Measurements from ENCODE around the gene NAP1L1. TPM values are rescaled to one million over a fixed set of nuclear protein-coding genes. Genes with fewer than 3 reads are reported as not detected.

Gene NAP1L1
- total RNA-seq, 1 experiment from 2014 or later, result 837 TPM

GRCh38 chr12:76013603-76014002, 70.9 kb downstream of the NAP1L1 start:
- BruUV-seq (replicated peaks), result no TSS peak
- ChIA-PET CTCF (no interaction called here), POLR2A (ENCODE audit: low non-redundant PET) (interaction anchor here (0.6 kb wide), 1 partner anchor 383 kb away, joined by 6 read pairs; no protein-coding TSS in a partner anchor)
- Histone ChIP-seq H3K27ac (ENCODE audit: low read depth, low read length, poor library complexity, severe bottlenecking) (no peak overlapping the region), H3K9me3 (ENCODE audit: low read depth, low read length, poor library complexity, severe bottlenecking) (no peaks in the 10 kb centered on the region), H3K4me3 (ENCODE audit: low read depth, low read length, poor library complexity, severe bottlenecking) (no peak overlapping the region), H3K27me3 (replicated peaks; ENCODE audit: insufficient read depth, low read depth, low read length, poor library complexity) (no peaks in the 10 kb centered on the region), H3K4me1 (ENCODE audit: insufficient read depth, low read length, poor library complexity, severe bottlenecking) (no peaks in the 10 kb centered on the region), H3K36me3 (ENCODE audit: insufficient read depth, low read length, poor library complexity, severe bottlenecking) (no peaks in the 10 kb centered on the region)
- no peak for TF ChIP-seq EZH2 (IDR thresholded peaks at IDR 0.05; ENCODE audit: borderline replicate concordance, low read depth, low read length, poor library complexity, severe bottlenecking)
- TF ChIP-seq CTCF (conservative IDR thresholded peaks at IDR 0.05; ENCODE audit: low read depth, low read length), result no peak
- no peak for DNase-seq (ENCODE audit: low spot score)
- intact Hi-C loops (cut with micrococcal nuclease; ENCODE audit: unreplicated experiment), result no loop called here

- intact Hi-C loops (cut with micrococcal nuclease; ENCODE audit: unreplicated experiment), result no loop called here
Measured at GRCh38 chr12:76012644-76013043, 71.8 kb downstream of the NAP1L1 start.

GRCh38 chr12:76010732-76011458, 73.6 kb downstream of the NAP1L1 start:
- intact Hi-C loops (cut with micrococcal nuclease; ENCODE audit: unreplicated experiment), result no loop called here

More at GRCh38 chr12:76012644-76013043, 71.8 kb downstream of the NAP1L1 start:
- BruUV-seq (replicated peaks), result no TSS peak
- DNase-seq (ENCODE audit: low spot score), result no peak
- CTCF ChIA-PET, result interaction anchor here (0.6 kb wide), 1 partner anchor 303 kb away, joined by 4 read pairs; no protein-coding TSS in a partner anchor
- Histone ChIP-seq H3K4me3 (ENCODE audit: low read depth, low read length, poor library complexity, severe bottlenecking) (no peak overlapping the region), H3K27ac (ENCODE audit: low read depth, low read length, poor library complexity, severe bottlenecking) (no peak overlapping the region), H3K36me3 (ENCODE audit: insufficient read depth, low read length, poor library complexity, severe bottlenecking) (no peaks in the 10 kb centered on the region), H3K4me1 (ENCODE audit: insufficient read depth, low read length, poor library complexity, severe bottlenecking) (no peaks in the 10 kb centered on the region), H3K27me3 (replicated peaks; ENCODE audit: insufficient read depth, low read depth, low read length, poor library complexity) (no peaks in the 10 kb centered on the region), H3K9me3 (ENCODE audit: low read depth, low read length, poor library complexity, severe bottlenecking) (no peaks in the 10 kb centered on the region)
- TF ChIP-seq CTCF (conservative IDR thresholded peaks at IDR 0.05; ENCODE audit: low read depth, low read length) (no peak), EZH2 (IDR thresholded peaks at IDR 0.05; ENCODE audit: borderline replicate concordance, low read depth, low read length, poor library complexity, severe bottlenecking) (no peak)
- POLR2A ChIA-PET (ENCODE audit: low non-redundant PET), result no interaction called here

More at GRCh38 chr12:76010732-76011458, 73.6 kb downstream of the NAP1L1 start:
- Histone ChIP-seq H3K27ac (ENCODE audit: low read depth, low read length, poor library complexity, severe bottlenecking) (no peak overlapping the region), H3K4me1 (ENCODE audit: insufficient read depth, low read length, poor library complexity, severe bottlenecking) (no peaks in the 10 kb centered on the region), H3K36me3 (ENCODE audit: insufficient read depth, low read length, poor library complexity, severe bottlenecking) (no peaks in the 10 kb centered on the region), H3K4me3 (ENCODE audit: low read depth, low read length, poor library complexity, severe bottlenecking) (no peak overlapping the region), H3K9me3 (ENCODE audit: low read depth, low read length, poor library complexity, severe bottlenecking) (no peaks in the 10 kb centered on the region), H3K27me3 (replicated peaks; ENCODE audit: insufficient read depth, low read depth, low read length, poor library complexity) (no peaks in the 10 kb centered on the region)
- ChIA-PET CTCF (no interaction called here), POLR2A (ENCODE audit: low non-redundant PET) (no interaction called here)
- TF ChIP-seq CTCF (conservative IDR thresholded peaks at IDR 0.05; ENCODE audit: low read depth, low read length) (no peak), EZH2 (IDR thresholded peaks at IDR 0.05; ENCODE audit: borderline replicate concordance, low read depth, low read length, poor library complexity, severe bottlenecking) (no peak)
- no peak for DNase-seq (ENCODE audit: low spot score)
- BruUV-seq (replicated peaks), result no TSS peak

All from A673 (cell line).